ENCODE results near the gene ACACA. TPM values are rescaled to one million over a fixed set of nuclear protein-coding genes. Genes with fewer than 3 reads are reported as not detected.
A peak's percentile ranks its signal among the peaks of the same experiment; 100 is the strongest.

The ACACA gene
- total RNA-seq, 1 donor from 2014 or later: 99.9 TPM

- no peak for FAIRE-seq
- no peak for DNase-seq (ENCODE audit: low spot score in 2 of 2)
Observed at GRCh38 chr17:37056622-37057021, 350.0 kb downstream of the ACACA start.

GRCh38 chr17:37054894-37055293 is 351.7 kb downstream of the ACACA start:
- no peak for DNase-seq (ENCODE audit: low spot score in 2 of 2)
- no peak for FAIRE-seq

- FAIRE-seq (no peak), DNase-seq (ENCODE audit: low spot score in 2 of 2) (no peak)
Observed at GRCh38 chr17:37052450-37052849, 354.2 kb downstream of the ACACA start.

- DNase-seq (ENCODE audit: low spot score in 2 of 2) (no peak), FAIRE-seq (no peak)
Observed at GRCh38 chr17:37051833-37052232, 354.8 kb downstream of the ACACA start.

- DNase-seq (ENCODE audit: low spot score in 2 of 2) (no peak), FAIRE-seq (no peak)
Observed at GRCh38 chr17:37051381-37051780, 355.3 kb downstream of the ACACA start.

GRCh38 chr17:37050920-37051319 is 355.7 kb downstream of the ACACA start:
- no peak for FAIRE-seq
- no peak for DNase-seq (ENCODE audit: low spot score in 2 of 2)

- FAIRE-seq: no peak
- DNase-seq (ENCODE audit: low spot score in 2 of 2): no peak
Observed at GRCh38 chr17:37048811-37049210, 357.8 kb downstream of the ACACA start.

GRCh38 chr17:37047631-37048104 is 359.0 kb downstream of the ACACA start:
- FAIRE-seq (no peak), DNase-seq (ENCODE audit: low spot score in 2 of 2) (peak; percentile 40 to 65)

- DNase-seq (ENCODE audit: low spot score in 2 of 2): no peak
Observed at GRCh38 chr17:37045351-37045922, 361.2 kb downstream of the ACACA start.

GRCh38 chr17:37043201-37043600 is 363.4 kb downstream of the ACACA start:
- no peak for FAIRE-seq

More at GRCh38 chr17:37045351-37045922, 361.2 kb downstream of the ACACA start:
- FAIRE-seq: no peak

GRCh38 chr17:37041932-37042331 is 364.7 kb downstream of the ACACA start:
- FAIRE-seq (no peak), DNase-seq (ENCODE audit: low spot score in 2 of 2) (no peak)

More at GRCh38 chr17:37043201-37043600, 363.4 kb downstream of the ACACA start:
- no peak for DNase-seq (ENCODE audit: low spot score in 2 of 2)

- FAIRE-seq: no peak
- DNase-seq (ENCODE audit: low spot score in 2 of 2): no peak
Observed at GRCh38 chr17:37039269-37039668, 367.4 kb downstream of the ACACA start.

GRCh38 chr17:37037590-37038155 is 369.0 kb downstream of the ACACA start:
- DNase-seq (ENCODE audit: low spot score in 2 of 2) (no peak), FAIRE-seq (no peak)

Other genes with a start within 250 kb of the ACACA start
- gene C17orf78, start 30.9 kb downstream of the ACACA start, total RNA-seq: not detected
- 44.0 TPM for gene TADA2A, start 50 bp upstream of the ACACA start, total RNA-seq
- 15.1 TPM for gene DUSP14, start 83.1 kb upstream of the ACACA start, total RNA-seq
- gene SYNRG, start 202.6 kb upstream of the ACACA start, total RNA-seq: 24.9 TPM
- 35.9 TPM for gene DDX52, start 236.6 kb upstream of the ACACA start, total RNA-seq

Data from frontal cortex (tissue), 4 donors.